GM03348 (cell line): Measurements from ENCODE around the gene TMTC1.

ENCODE experiments used
- DNase-seq: peaks from one replicate; pipeline ENCODE4 v3.0.0; 2012; ENCODE audit warnings: low spot score

TMTC1 gene

DNA sequence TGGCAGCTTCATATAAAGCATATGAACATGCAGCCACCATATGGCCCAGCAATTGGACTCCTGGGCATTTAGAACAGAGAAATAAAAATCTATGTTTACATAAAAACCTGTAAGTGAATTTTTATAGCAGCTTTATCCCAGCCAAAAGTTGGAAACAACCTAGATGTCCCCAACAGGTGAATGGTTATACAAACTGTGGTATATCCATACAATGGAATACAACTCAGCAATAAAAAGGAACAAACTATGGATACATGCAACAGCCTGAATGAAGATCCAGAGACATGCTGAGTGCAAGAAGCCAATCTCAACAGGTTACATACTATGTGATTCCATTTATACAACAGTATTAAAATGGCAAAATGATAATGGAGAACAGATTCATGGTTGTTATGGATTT is 3.7 kb downstream of the TMTC1 start:
- no peak for DNase-seq

DNA sequence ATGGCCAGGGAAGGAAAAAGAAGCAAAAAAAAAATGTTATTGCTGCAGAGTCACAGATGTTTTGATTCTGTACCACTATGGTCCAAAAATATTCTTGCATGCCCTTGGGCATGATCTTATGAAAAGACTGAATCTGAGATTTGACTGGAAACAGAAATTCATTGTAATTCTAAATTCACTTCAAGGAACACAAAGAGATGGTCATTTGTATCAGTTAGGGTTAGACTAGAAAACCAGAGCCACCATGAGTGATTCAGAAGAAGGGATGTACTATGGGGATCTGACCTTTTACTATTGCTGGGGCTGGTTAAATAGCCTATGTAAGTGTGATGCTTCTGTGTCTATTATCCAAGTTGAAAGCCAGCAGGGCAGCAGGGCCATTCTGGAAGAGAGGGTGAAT is 5.2 kb downstream of the TMTC1 start:
- DNase-seq, result no peak

DNA sequence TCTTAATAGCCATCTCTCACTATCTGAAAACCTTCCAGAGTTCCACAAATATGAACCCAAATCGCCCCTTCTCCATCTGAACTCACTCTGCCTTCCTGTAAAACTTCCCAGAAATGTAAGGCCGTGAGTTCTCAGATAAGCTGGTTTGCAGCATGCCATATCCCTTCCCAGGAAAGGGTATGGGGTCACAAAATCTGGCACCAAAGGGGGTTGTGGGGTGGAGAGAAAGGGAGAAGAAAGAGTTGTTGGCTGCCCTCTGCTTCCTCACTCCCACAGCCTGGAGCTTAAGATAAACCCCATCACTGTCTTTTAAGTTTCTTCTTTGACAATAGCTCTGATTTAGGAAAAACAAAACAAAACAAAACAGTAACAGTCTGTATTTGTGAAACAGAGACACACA is 10.7 kb downstream of the TMTC1 start:
- DNase-seq, result no peak

DNA sequence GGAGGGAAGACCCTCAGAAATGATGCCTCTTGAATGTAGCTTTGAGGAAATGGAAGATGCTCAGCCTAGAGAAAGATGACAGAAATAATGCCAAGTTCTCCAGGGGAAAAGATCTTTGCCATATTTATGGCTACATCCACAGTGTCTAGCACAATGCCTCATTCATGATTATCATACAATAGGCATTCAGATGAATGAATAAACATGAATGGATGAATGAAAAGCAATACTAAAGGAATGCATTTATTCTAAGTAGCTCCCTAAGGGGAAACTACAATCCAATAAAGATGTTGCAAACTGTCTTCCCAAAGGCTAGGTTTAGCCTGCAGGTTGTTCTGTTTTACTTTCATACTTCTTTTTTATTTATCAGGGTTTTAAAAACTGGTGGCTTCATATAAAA is 12.0 kb downstream of the TMTC1 start:
- DNase-seq, result no peak

DNA sequence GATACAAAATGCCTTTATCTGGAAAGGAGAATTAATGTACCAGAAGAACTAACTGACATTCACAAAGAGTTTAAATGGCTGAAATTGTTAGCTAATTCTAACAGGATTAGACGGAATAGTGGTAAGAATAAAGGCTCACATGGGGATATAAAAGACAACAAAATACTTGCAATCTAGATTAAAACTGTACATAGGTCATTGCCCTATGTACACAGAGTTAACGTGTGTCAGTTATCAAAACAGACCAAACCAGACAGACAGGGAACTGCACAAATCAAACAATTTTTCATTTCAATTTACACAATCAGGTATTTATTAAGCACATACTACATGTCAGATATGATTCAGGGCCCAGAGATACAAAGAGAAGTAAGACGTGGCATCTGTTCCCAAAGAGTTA is 12.6 kb downstream of the TMTC1 start:
- DNase-seq, result no peak

DNA sequence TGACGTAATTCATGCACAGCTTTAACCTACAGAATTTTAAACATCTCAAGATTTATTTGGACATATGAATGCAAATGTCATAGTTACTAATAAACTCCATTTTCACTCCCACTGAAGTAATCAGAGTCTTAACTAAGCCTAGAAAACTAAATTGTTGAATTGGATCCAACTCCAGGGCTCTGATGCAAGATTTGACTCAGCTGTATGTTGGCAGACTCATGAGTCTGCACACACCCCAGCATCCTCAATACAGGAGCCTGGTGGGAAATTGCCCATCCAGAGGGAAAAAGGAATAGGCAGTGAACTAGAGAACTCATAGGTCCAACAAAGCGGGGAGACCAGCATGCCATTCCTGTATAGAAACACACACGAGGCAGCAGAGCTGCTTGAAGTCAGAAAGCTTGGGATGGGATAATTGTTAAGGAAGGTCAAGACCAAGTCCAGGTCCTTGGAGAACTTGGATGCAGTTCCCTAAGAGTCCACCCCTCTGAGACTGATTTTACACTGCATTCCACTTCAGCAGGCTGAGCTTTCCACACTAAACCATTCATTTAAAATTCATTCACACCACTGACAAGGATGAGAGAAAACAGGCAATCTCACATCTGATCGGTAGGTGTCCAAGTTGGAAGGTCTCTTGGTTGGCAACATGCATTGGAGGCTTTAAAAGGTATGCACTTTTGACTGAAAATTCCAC is 14.4 kb downstream of the TMTC1 start:
- peak; percentile 6 for DNase-seq

DNA sequence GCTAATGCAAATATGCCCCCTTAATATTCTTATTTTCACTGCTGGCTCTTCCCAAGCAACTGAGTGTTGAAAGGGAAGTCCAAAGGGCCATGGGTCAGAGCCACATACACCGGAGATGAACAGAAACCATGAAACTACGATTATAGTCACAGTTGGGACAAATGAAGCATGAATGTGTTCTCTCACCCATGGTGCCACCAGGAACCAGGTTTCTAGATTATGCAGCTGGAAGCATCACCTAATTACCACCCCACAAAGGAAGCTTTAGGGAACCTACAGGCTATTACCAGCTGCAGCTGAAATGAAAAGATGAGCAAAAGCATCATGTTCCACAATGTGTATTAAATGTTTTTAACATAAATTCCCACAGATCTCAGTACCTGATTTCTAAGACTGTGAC is 15.4 kb downstream of the TMTC1 start:
- DNase-seq, result no peak

DNA sequence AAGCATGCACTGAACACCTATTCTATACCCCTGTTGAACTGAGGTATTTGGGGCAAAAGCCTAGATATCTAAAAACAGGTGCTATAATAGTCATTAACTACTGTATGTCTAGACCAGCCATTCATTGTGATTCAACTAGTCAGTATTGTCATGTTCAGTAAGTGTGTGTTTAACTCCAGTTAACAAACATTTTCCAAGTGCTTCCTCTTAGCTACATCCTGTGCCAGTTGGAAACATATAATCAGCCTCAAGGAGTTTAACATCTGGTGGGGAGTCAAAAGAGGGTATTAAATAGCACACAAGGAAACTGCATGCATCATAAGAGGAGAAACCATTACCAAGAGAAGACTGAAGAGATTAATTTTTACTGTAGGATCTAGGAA is 20.4 kb downstream of the TMTC1 start:
- DNase-seq, result no peak

DNA sequence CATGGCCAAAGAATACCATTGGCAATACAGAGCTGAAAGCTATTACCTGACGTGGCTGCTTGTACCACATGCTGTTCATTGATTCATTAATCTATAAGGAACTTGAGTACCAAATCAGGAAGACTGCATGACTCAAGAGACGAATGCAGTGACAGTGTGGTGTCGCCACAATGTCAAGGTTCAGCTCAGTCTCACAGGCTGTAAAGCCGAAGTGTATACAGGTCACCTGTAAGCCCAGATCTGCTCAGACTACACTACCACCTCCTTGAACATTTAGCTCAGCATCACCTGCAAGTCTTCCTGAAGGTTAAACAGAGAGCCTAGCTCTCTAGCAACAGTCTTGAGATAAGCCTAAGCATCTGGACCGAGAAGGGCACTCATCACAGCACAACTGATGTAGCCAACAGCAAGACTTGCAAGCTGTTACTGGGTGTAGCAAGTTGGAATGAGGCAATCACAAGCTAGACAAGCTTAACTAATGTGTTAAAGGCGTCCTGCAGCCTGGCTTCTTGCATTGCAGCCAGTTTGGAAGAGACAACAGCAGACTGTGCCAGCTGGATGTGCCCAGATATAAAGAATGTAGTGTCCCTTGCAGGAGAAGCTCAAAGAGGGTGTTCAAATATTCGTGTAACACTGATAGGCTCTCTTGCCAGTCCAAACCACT is 21.0 kb downstream of the TMTC1 start:
- no peak for DNase-seq

DNA sequence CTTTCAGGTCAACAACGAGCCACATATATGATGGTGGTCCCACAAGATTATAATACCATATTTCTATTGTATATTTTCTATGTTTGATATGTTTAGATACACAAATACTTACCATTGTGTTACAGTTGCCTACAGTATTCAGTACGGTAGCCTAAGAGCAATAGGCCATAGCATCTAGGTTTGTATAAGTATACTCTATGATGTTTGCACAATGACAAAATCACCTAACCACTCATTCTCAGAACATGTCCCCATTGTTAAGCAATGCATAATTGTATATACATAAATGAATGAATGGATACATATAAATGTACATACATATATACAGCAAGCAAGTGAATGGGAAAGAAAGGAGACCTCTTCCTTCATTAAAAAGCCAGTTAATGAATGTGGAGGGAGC is 23.8 kb downstream of the TMTC1 start:
- no peak for DNase-seq

DNA sequence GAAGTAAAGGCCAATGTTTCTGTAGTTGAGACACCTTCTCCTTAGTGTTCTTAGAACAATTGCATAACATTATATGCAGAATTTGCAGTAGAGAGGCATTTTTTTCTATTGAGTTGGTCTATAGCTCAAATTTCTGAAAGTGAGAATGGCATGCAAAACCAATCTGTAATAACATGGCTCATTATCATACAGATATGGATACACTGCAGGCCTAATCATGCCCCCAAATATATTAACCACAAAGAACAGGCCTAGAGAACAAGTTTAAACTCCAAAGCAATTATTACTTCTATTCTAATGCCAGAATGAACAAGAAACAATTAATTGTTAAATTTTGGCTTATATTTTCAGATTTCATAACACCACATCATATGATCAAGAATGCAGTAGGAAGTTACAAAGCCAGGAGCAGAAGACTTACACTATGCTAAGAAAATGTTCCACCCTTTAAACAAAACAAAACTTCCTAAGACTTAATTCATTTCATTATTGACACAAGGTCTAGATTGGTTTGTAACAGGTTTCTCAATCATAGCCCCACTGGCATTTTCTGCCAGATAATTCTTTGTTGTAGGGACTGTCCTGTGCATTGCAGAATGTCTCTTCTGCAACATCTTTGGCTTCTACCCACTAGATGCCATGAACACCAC is 26.9 kb downstream of the TMTC1 start:
- no peak for DNase-seq

DNA sequence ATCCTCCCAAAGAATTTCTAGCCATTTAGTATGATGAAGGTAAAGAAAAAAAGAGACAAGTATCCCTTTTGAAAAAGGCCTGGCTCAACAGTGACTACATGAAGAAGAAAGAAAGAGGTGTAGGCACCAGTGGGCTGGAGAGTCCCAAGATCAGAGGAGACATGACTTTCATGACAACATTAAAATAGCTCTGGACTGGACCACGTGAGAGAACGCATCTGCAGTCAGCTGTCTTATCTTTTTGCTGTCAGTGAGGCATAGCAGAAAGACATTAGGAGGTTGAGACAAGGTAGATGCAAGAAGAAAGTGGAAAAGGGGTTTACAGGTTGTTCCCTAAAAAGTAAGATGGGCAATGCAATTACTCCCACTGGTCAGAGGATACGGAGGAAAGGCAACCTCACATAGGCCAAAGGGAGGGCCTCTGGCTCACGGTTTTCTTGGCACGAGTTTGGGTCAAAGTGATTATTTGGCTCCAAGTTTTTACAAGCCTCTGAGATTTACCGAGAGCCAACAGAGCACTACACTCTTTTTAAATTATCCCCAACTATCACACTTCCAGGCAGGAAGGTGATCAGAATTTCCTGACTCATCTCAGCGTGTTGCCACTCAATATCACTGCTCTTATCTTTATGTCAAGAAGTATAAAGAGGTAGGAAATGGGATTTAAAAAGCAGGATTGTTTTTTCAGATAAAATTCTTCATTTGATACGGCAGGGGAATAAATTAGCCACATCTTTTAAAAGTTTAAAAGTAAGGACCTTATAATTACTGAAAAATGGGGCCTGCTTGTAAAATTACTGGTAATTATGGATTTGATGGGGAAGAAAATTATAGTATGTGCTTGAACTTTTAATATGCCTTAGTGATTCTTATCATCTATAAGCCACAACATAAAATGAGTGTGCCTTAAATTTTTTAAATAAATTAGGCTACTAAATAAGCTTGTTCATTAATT is 29.2 kb downstream of the TMTC1 start:
- DNase-seq, result no peak

DNA sequence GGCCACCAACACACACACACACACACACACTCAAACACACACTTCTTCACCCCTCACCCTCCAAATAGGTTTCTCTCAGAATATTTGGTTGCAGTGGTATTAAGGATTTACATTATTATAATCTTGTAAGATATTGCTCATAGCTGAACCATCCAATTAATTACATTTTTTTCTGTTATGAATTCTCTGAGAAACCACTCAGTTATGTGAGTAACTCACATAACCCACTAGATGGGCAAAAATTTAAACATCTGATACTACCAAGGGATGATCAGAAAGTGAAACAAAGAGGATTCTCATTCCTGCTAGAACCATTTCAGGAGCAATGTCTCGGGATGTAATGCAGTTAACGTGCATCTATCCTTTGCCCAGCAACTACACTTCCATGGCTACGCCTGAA is 31.6 kb downstream of the TMTC1 start:
- no peak for DNase-seq

DNA sequence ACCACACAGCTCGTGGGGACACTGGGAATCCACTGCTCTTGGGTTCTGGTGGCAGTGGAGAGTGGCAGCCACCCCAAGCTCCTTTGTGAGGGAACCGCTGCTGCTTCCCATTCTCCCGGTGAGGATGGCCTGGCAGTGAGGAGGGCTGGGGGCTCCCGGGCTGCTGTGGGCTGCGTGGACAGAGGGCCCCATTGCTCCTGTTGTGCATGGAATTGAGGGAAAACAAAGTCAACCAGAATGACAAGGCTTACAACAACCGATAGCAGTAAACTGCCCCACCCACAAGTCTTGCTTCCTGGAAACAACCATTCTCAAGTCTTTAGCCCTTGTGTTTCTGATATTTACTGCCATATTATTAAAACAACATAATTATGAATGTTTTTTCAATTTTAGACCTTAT is 32.1 kb downstream of the TMTC1 start:
- no peak for DNase-seq

DNA sequence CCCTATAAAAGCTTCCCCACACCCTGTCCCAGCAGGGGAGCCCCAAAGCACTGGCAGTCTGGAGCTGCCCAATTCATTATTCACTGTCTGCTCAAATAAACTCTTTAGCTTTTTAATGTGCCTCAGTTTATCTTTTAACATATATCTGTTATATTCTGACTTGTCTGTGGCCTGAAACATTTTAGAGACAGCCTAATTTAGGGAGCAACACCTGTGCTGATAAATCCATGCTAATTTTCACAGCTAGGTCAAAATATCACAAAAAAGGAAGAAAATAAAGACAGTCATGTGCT is 32.9 kb downstream of the TMTC1 start:
- DNase-seq, result no peak

DNA sequence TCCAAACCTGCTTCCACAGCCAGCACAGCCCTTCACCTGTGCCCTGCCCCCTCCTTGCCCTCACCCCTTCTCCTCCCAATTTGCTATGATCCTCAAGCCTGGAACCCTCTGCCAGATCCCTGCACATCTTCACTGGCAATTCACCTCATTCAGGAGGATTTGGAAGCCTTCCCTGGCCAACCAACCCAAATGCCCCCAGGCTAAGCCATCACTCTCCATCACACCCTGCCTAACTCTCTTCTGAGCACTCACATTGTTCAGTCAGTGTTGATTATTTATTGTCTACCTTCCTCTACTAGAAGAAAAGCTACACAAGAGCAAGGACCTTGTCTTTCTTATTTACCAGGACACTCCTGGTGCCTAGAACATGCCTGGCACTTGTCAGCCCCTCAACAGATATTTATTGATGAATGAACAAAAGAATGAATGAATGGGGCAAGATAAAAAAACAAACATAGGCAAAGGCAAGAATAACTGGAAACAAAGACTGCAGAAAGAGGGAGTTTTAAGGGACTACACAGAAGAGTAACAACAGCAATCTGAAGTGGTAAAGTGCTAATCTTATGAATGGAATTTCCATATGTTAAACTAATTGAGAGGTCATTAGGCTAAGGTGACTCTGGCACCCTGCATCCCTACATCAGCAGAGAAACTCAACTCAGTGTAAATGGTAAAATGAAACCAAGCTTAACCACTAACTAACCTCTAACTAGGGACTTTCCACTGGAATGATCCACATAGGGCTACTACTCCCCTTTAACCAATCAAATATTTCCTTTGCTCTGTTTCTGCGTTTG is 33.4 kb downstream of the TMTC1 start:
- no peak for DNase-seq

DNA sequence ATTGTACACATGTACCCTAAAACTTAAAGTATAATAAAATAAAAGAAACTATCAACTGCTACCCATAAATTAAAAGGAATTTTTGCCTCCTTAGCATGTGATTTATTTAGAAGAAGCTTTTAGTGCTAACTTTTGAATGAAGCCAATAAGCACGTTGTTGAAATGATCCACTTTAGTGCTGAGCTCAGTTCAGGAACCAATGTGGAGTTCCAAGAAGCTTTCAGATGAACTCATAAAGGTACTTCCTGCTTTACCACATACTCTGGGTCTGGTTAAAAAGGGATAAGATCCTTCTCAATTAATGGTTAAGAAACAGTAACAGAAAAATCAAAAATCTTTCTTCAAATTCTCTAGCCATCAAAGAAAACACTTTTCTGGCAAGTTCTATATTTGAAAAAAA is 39.4 kb downstream of the TMTC1 start:
- no peak for DNase-seq

DNA sequence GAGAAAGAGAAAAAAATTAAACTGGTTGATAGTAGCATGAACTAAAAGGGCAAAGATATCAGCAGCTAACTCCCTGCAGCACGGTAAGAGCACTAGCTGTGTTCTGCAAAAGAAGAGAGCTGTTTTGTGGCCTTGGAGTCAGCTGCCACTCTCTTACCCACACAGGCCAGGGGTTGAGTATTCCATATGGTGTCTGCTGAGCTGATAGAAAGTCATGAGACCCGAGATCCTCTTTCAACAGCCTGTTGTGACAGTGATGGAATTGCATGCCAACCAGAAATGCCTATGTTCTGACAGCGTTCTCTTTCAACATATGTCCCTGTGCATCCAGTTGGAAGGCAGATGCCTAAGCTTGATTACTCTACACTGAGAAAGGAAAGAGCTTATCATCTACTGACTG is 39.9 kb downstream of the TMTC1 start:
- DNase-seq, result no peak

DNA sequence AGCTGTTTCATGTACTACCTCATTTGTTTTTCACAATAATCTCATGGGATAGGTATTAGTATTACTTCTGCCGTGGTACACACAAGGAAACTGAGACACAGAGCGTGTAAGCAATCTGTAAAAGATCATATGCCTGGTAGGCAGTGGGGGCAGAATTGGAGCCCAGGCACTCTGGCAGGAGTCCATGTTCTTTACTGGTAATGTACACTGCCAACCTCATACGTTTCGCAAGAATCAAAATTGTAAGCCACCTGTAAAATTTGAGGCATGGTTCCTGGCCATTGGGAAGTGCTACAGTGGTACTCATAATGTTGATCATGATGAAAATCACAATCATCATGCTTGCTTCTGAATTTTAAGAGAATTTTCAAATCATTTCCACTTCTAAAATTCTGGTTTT is 40.7 kb downstream of the TMTC1 start:
- no peak for DNase-seq

DNA sequence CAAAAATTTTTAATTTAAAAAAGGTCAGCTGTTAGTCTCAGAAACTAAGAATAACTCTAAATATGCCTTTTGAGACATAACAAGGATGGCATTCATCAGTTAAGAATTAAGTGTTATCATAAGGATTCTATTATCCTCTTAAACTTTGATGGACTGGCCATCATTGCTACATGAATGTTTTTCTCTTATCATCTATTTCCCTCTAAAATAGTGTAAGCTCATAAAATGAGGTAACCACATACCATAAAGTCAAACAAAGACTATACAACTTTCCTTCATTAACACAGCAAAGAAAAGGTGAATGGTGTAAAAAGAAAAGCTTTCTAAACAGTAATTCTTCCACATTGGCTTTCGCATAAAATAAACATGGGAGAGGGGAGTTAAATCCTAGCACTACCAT is 41.1 kb downstream of the TMTC1 start:
- no peak for DNase-seq

DNA sequence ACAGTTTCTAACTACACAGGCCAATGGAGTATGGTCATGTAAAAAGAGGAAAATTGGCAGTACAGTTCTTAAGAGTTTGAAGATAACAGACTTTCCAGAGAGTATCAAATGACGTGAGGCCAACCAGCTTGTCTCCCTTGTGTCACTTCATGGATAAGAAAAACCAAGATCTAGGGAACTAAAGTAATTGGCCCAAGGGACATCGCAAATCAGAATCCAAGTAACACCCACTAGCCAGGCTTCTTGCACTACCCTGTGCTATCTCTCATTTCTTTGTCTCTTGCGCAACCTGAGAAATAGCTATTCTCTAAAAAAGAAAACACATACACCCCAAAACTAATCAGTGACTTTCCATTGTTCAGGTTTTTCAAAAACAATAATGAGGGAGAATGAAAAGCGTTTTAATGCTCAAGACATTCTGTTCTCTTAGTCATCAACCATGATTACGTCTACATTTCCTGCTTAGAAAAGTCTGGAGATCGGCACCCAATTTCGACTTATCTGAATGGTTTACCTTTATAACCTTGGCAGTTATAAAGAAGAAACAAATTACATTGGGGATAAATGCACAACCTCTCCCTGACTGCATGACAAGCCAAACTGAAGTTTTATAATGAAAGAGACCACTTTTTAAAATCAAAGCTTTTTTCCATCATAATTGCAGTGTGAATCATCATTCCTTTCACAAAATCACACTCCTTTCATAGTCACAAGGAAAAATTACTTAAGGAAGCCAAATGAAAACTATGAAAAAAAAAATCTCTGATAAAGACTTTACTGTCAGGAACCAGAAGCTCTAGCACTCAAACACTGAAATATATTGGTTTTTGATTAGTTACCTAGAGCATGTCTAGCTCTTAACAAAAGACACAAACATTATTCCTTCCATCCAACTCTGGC is 42.1 kb downstream of the TMTC1 start:
- no peak for DNase-seq
